NCI-H1930 (cell line): ENCODE measurements around the gene OSBPL10.
"Not testable (repeated sequence)": the region's sequence is repeated elsewhere in the genome, so short reads cannot be mapped to it uniquely, and the experiment has no call there.

Experiments
- DNase-seq, 2 experiments: peaks; one replicate each; lab custom pipeline; 2025; lab: John Stamatoyannopoulos, UW

OSBPL10 gene

GRCh38 chr3:31993843-31994242 lies 12.8 kb upstream of the OSBPL10 start:
- DNase-seq = no peak

GRCh38 chr3:31992995-31993394 lies 11.9 kb upstream of the OSBPL10 start:
- not testable (repeated sequence) for DNase-seq

GRCh38 chr3:31988271-31988670 lies 7.2 kb upstream of the OSBPL10 start:
- no peak for DNase-seq

DNA sequence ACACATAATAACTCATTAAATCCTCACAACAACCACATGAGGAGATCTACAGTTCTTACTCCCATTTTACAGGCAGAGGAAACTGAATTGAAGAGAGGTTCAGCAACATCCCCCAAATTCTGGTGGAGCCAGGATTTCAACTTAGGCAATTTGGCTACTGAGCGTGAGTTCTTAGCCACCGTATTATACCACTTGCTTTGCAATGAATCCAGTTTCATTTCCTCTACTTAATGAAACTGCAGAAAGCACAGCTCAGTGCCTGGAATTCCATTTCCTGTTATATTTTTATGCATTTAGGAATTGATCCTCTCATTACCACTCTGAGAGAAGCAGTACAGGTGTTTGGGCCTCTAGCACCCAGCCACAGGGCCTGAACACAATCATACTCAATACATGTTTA lies 4.8 kb upstream of the OSBPL10 start:
- no peak for DNase-seq

GRCh38 chr3:31984321-31984720 lies 3.3 kb upstream of the OSBPL10 start:
- DNase-seq = no peak

DNA sequence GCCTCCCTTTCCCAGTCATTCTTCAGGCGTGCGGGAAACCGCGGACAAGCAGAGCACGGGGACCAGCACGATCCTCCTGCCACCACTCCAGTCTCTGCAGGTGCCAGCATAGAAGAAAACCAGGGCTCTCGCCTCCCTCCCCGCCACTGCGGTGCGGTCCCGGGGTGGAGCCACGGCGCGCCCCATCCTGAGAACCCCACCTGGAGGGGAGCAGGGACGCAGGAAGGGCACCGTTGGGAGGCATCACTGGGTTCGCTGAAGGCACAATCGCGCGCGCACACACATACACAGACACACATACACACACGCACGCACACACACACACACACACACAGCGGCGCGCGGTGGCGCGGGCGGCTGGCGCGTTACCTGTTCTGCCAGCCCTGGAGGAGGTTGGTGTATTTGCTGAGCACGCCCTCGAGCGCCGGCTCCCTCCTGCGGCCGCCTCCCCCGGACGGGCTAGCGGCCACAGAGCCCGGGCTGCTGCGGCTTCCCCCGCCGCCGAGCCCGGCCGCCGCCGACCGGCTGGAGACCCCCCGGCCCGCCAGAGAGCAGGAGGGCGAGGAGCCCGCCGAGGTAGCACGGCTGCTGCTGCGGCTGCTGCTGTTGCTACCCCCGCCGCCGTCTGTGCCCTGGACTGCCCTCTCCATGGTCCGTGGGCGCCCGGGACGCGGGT lies 394 bp downstream of the OSBPL10 start:
- DNase-seq = peak; percentile 27 to 66

GRCh38 chr3:31979001-31979697 lies 1.9 kb downstream of the OSBPL10 start:
- DNase-seq = no peak

DNA sequence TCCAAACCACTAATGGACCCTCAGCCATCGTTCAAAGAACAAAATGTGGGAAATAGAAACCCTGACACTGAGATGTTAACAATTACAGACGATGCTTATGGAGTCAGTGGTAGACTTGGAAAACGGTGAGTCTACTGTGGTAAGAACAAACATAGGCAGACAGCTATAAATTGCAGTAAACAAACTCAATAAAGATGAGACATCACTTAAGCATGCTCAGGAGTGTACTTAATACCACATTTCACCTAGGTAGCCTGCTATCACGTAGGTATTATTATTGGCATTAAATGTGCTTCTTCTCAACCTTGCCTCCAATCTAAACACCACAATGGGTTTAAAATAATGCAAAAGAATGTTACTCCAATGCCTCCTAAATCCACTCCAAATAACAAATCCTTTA lies 2.5 kb downstream of the OSBPL10 start:
- DNase-seq = no peak

DNA sequence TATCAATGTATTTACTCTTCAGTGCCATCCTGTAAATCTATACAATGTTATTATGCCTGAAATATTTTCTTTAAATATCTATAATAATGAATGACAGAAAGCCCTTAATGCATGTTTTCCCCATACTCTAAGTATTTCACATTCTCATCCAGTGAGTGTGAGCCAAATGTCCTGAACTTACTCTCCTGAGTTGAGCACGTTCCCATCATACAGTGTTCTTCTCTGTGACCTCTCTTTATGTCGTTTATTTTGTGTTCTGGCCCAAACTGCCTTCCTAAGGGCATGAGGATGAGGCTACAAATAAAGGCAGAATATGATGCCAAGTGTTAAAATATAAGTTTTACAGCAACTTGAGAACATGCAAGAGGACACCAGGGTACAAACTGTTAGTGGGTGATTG lies 3.3 kb downstream of the OSBPL10 start:
- DNase-seq = no peak

DNA sequence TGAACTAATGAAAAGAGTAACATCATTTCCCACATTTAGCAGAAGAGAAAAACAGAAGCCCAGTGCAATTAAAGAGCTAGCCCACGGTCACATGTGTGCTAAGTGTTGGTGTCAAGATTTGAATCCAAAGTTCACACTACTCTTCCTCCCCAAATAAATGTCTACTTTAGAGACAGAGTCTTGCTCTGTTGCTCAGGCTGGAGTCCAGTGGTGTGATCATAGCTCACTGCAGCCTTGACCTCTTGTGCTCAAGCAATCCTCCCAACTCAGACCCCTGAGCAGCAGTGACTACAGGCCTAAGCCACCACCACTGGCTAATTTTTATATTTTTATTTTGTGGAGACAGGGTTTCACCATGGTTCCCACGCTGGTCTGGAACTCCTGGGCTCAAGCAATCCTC lies 4.8 kb downstream of the OSBPL10 start:
- DNase-seq = no peak

GRCh38 chr3:31974964-31975363 lies 6.1 kb downstream of the OSBPL10 start:
- DNase-seq = peak in 1 of 2 experiments; percentile 10

DNA sequence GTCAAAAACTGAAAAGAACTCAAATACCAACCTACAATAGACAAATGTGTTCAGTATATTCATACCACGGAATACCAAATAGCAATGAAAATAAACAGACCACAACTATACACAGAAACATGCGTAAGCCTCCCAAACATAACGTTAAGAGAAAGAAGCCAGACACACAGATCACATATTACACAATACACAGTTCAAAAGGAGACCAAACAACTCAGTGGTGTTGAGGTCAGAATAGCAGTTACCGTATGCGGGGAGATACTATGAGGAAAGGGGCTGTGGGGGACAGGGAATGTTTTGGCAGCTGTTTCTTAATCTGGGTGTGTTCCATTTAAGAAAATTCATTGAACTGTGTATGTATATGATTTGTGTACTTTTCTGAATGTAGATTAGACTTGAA lies 6.6 kb downstream of the OSBPL10 start:
- DNase-seq = no peak

- DNase-seq = no peak
Measured at GRCh38 chr3:31973837-31974236, 7.2 kb downstream of the OSBPL10 start.

DNA sequence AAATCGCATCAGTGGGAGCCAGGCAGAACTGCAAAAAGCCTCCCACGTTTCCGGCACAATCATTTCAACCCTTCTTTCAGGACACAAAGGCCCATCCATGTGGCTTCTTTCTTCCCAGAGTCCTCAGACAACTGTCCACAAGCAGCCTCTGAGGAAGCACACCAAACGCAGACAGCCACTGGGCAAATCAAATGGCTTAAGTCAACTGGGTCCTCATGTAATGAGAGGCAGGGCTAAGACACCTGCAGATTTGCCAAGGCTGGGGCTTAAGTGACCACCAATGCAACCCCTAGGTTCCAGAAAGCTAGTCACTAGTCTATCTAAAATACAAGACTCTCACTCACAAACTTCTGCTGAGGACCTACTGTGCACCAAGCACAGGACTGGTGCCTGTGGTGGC lies 8.0 kb downstream of the OSBPL10 start:
- DNase-seq = no peak

DNA sequence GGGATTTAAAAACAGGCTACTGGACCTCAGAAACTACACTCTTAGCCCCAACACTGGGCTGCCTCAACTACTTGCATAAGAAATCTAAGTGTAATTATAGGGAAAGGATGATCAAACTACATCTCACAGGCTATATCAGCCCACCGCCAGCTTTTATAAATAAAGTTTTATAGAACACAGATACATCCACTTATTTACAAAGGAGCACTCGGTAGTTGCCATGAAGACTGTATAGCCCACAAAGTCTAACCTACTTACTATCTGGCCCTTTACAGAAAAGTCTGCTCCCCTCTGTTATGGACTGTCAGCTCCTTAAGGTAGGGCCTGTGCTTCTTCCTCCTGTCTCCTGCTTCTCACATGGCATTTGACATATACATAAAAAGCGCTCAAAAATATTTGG lies 9.5 kb downstream of the OSBPL10 start:
- DNase-seq = no peak

DNA sequence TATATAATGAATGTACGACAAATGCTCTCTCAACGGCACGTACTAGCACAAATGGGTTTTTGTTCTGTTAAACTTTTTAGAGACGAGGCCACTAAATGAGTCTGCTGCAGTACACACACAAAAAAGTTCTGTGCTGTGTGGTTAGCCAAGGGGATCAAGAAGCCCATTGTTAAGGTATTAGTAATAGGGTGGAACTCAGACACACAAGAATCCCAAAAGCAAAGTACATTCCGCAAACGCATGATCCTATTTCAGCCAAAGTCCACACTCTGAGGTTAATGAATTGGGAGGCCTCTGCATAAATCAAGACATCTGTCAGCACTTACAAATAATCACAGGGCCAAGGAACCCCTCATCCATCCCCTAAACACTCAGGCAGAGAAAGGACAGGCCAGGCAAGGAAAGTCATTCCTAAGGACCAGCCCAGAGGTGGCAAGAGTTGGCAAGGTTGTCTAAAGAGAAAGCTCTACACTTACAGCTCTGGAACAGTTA lies 12.1 kb downstream of the OSBPL10 start:
- DNase-seq = no peak

GRCh38 chr3:31968369-31968926 lies 12.6 kb downstream of the OSBPL10 start:
- no peak for DNase-seq

DNA sequence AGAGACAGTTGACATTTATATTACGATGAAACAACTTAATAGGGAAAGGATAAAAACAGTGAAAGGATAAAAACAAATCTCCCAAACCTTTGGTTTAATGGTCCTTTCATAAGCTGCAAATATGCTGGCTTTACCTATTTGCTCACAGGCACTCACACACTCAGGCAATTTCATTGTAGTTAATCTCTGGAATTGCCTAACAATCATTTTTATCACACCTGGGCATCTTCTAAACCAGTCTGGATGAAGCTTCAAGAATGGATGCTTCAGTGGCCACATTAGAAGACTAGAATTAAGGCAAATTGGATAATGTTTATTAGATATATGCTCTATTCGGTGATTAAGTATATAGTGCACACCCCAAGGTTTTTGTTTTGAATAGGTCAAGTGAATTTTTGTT lies 13.5 kb downstream of the OSBPL10 start:
- no peak for DNase-seq

GRCh38 chr3:31966978-31967591 lies 14.0 kb downstream of the OSBPL10 start:
- DNase-seq = no peak

DNA sequence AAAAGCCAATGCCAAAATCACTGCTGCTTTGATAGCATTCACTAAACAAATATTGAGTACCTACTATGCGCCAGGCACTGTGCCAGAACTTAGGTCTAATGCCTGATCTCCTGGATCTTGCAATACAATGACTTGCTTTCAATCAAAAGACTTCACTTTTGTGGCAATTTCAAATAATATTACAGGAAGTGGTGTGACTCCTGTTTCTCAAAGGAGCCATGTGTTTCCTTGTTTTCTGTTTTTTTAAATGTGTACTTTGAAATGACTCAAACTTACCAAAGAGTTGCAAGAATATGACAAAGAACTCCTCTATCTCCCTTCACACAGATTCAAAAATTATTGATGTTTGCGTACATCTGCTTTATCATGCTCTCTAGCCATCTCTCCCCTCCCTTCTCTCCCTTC lies 18.3 kb downstream of the OSBPL10 start:
- DNase-seq = no peak

- no peak for DNase-seq
Measured at GRCh38 chr3:31960793-31961431, 20.1 kb downstream of the OSBPL10 start.
